ENCODE data around the gene GARIN3. TPM values are rescaled to one million over a fixed set of nuclear protein-coding genes. Genes with fewer than 3 reads are reported as not detected.

Gene GARIN3
- total RNA-seq, 1 experiment from 2014 or later, result not detected

GRCh38 chr5:157113002-157113401 lies 53.1 kb downstream of the GARIN3 start:
- Histone ChIP-seq H3K4me1 (replicated peaks; ENCODE audit: insufficient read depth) (no peaks in the 10 kb centered on the region), H4K20me1 (ENCODE audit: insufficient read depth) (no peaks in the 10 kb centered on the region), H3F3A (ENCODE audit: insufficient read depth, low read depth) (no peaks in the 10 kb centered on the region), H3K4me2 (no peak overlapping the region), H3K79me2 (ENCODE audit: low read depth) (no peaks in the 10 kb centered on the region), H2AFZ (no peak overlapping the region), H3K36me3 (ENCODE audit: low read depth) (no peaks in the 10 kb centered on the region), H3K9me3 (ENCODE audit: insufficient read depth, low read depth) (no peaks in the 10 kb centered on the region), H3K27ac (no peak overlapping the region), H3K4me3 (no peak overlapping the region), H3K9me2 (ENCODE audit: insufficient read depth) (no peaks in the 10 kb centered on the region), H3K27me3 (ENCODE audit: insufficient read depth, low read depth) (peaks cover 2% of the 10 kb centered on the region; the same call in 1 of the 2 replicates)
- BruUV-seq (replicated peaks), result no TSS peak
- intact Hi-C loops (cut with micrococcal nuclease; ENCODE audit: unreplicated experiment), result no loop called here
- ChIA-PET POLR2A (ENCODE audit: unreplicated experiment) (no interaction called here), CTCF (no interaction called here)
- no peak for DNase-seq
- TF ChIP-seq EZH2 (IDR thresholded peaks at IDR 0.05; ENCODE audit: low read depth) (no peak), CTCF (conservative IDR thresholded peaks at IDR 0.05) (no peak)

Other genes with a start within 250 kb of the GARIN3 start
- not detected in 2 replicates for gene TIMD4, start 203.0 kb downstream of the GARIN3 start, total RNA-seq (2021)
- not detected in 2 replicates for gene HAVCR1, start 107.1 kb downstream of the GARIN3 start, total RNA-seq (2021)
- 0.25 TPM in 1 of 2 replicates, not detected in the other for gene HAVCR2, start 57.2 kb downstream of the GARIN3 start, total RNA-seq (2021)
- gene MED7, start 23.4 kb downstream of the GARIN3 start, total RNA-seq (2021), result 9.4 and 11.8 TPM in 2 replicates
- not detected in 2 replicates for gene ITK, start 14.6 kb upstream of the GARIN3 start, total RNA-seq (2021)
- not detected in 2 replicates for gene CYFIP2, start 99.9 kb upstream of the GARIN3 start, total RNA-seq (2021)

Measured in PC-9 (cell line).